ENCODE results near the gene GPC1.

Gene GPC1

GRCh38 chr2:240466579-240467148 is 31.2 kb downstream of the GPC1 start:
- Histone ChIP-seq H3K36me3 (replicated peaks; ENCODE audit: low read depth, low read length) (no peaks in the 10 kb centered on the region), H3K9ac (ENCODE audit: low read length) (no peak overlapping the region), H3K27me3 (ENCODE audit: low read depth, low read length) (no peaks in the 10 kb centered on the region), H3K9me3 (ENCODE audit: insufficient read depth, low read length) (no peaks in the 10 kb centered on the region), H3K27ac (ENCODE audit: low read length) (no peak overlapping the region), H4K20me1 (ENCODE audit: insufficient read depth, low read length) (peaks cover 7% of the 10 kb centered on the region; the same call in 1 of the 2 replicates), H2AFZ (ENCODE audit: low read depth, low read length) (no peak overlapping the region), H3K4me1 (ENCODE audit: low read length) (peaks cover 15% of the 10 kb centered on the region), H3K79me2 (ENCODE audit: low read length) (no peaks in the 10 kb centered on the region), H3K4me3 (ENCODE audit: low read length) (no peak overlapping the region), H3K4me2 (ENCODE audit: low read length) (no peak overlapping the region)
- TF ChIP-seq CTCF (IDR thresholded peaks at IDR 0.05; ENCODE audit: low read depth, low read length), result no peak
- no peak for TF ChIP-seq EZH2phosphoT487 (IDR thresholded peaks at IDR 0.05; ENCODE audit: low read depth)

- peaks cover 15% of the 10 kb centered on the region for H3K4me1 ChIP-seq (ENCODE audit: low read length)
- H3K9me3 ChIP-seq (ENCODE audit: insufficient read depth, low read length), result no peaks in the 10 kb centered on the region
- H3K27ac ChIP-seq (ENCODE audit: low read length), result no peak overlapping the region
- no peak overlapping the region for H2AFZ ChIP-seq (ENCODE audit: low read depth, low read length)
- H3K27me3 ChIP-seq (ENCODE audit: low read depth, low read length), result no peaks in the 10 kb centered on the region
- no peaks in the 10 kb centered on the region for H3K79me2 ChIP-seq (ENCODE audit: low read length)
- H3K4me3 ChIP-seq (ENCODE audit: low read length), result no peak overlapping the region
- peaks cover 3% of the 10 kb centered on the region for H3K36me3 ChIP-seq (replicated peaks; ENCODE audit: low read depth, low read length)
- no peak for TF ChIP-seq EZH2phosphoT487 (IDR thresholded peaks at IDR 0.05; ENCODE audit: low read depth)
- no peak for TF ChIP-seq CTCF (IDR thresholded peaks at IDR 0.05; ENCODE audit: low read depth, low read length)
- H3K9ac ChIP-seq (ENCODE audit: low read length), result no peak overlapping the region
- no peak overlapping the region for H3K4me2 ChIP-seq (ENCODE audit: low read length)
- peaks cover 7% of the 10 kb centered on the region; the same call in 1 of the 2 replicates for H4K20me1 ChIP-seq (ENCODE audit: insufficient read depth, low read length)
These were observed 31.7 kb downstream of the GPC1 start for GRCh38 chr2:240467149-240467642.

- H3K27ac ChIP-seq (ENCODE audit: low read length), result no peak overlapping the region
- no peaks in the 10 kb centered on the region for H3K27me3 ChIP-seq (ENCODE audit: low read depth, low read length)
- H3K9me3 ChIP-seq (ENCODE audit: insufficient read depth, low read length), result no peaks in the 10 kb centered on the region
- H3K4me3 ChIP-seq (ENCODE audit: low read length), result no peak overlapping the region
- TF ChIP-seq CTCF (IDR thresholded peaks at IDR 0.05; ENCODE audit: low read depth, low read length), result no peak
- TF ChIP-seq EZH2phosphoT487 (IDR thresholded peaks at IDR 0.05; ENCODE audit: low read depth), result no peak
- H3K4me2 ChIP-seq (ENCODE audit: low read length), result no peak overlapping the region
- H3K4me1 ChIP-seq (ENCODE audit: low read length), result peaks cover 15% of the 10 kb centered on the region
- H4K20me1 ChIP-seq (ENCODE audit: insufficient read depth, low read length), result peaks cover 7% of the 10 kb centered on the region; the same call in 1 of the 2 replicates
- H3K36me3 ChIP-seq (replicated peaks; ENCODE audit: low read depth, low read length), result peaks cover 6% of the 10 kb centered on the region
- no peak overlapping the region for H2AFZ ChIP-seq (ENCODE audit: low read depth, low read length)
- no peaks in the 10 kb centered on the region for H3K79me2 ChIP-seq (ENCODE audit: low read length)
- H3K9ac ChIP-seq (ENCODE audit: low read length), result no peak overlapping the region
These were observed 32.3 kb downstream of the GPC1 start for GRCh38 chr2:240467659-240468302.

All from OCI-LY3 (cell line).